CD4-positive, alpha-beta memory T cell (primary cell): ENCODE results near the gene SORL1. TPM values are rescaled to one million over a fixed set of nuclear protein-coding genes. Genes with fewer than 3 reads are reported as not detected.

Experiments used
- CTCF ChIA-PET: fragments of 350-600 bp; sonication (Branson Sonifier 250); formaldehyde crosslinking; loops from one replicate; lab custom pipeline; 2021; ENCODE audit warnings: inconsistent platforms; ENCODE audit not compliant: partially characterized antibody; lab: Charles Lee
- POLR2A ChIA-PET: fragments of 350-600 bp; sonication (Branson Sonifier 250); formaldehyde crosslinking; loops from one replicate; lab custom pipeline; 2021; ENCODE audit not compliant: partially characterized antibody; lab: Charles Lee
- DNase-seq, 5 donors: peaks; one replicate each; pipeline versions ENCODE4 v3.0.0 to v3.0.0-alpha.2; 2020 to 2022; ENCODE audit warnings: mixed read lengths in 1 of 5
- H3K27ac ChIP-seq: one replicate; pipeline ENCODE4 v1.7.0; 2013; ENCODE audit warnings: low read depth, low read length
- H3K27me3 ChIP-seq: 2 replicates; pipeline ENCODE4 v1.7.0; 2013; ENCODE audit warnings: mild to moderate bottlenecking, low read length, moderate library complexity; ENCODE audit not compliant: insufficient read depth
- H3K36me3 ChIP-seq: 2 replicates; pipeline ENCODE4 v1.7.0; 2013; ENCODE audit warnings: mild to moderate bottlenecking, low read length, moderate library complexity; ENCODE audit not compliant: insufficient read depth
- H3K4me1 ChIP-seq: 2 replicates; pipeline ENCODE4 v1.7.0; 2013; ENCODE audit warnings: mild to moderate bottlenecking, low read length, moderate library complexity; ENCODE audit not compliant: insufficient read depth
- H3K4me3 ChIP-seq, 2 donors: one replicate each; pipeline ENCODE4 v1.7.0; 2013; ENCODE audit warnings: low read length in 2 of 2, mild to moderate bottlenecking in 1 of 2
- H3K9me3 ChIP-seq, 2 donors: one replicate each; pipeline ENCODE4 v1.7.0; 2013; ENCODE audit warnings: low read length in 2 of 2, control low read depth in 1 of 2; ENCODE audit not compliant: control insufficient read depth in 1 of 2
- H3K27ac Mint-ChIP-seq, 7 donors: one replicate each; pipeline ENCODE4 v1.8.0; 2020 to 2021; ENCODE audit warnings: mixed read lengths in 7 of 7, mild to moderate bottlenecking in 6 of 7, inconsistent platforms in 3 of 7, moderate library complexity in 3 of 7
- H3K27me3 Mint-ChIP-seq, 2 donors: one replicate each; pipeline ENCODE4 v1.8.0; 2020 to 2021; ENCODE audit warnings: mixed read lengths in 2 of 2
- H3K36me3 Mint-ChIP-seq, 2 donors: one replicate each; pipeline ENCODE4 v1.8.0; 2020 to 2021; ENCODE audit warnings: mixed read lengths in 2 of 2, inconsistent platforms in 1 of 2, mild to moderate bottlenecking in 1 of 2
- H3K4me1 Mint-ChIP-seq, 4 donors: one replicate each; pipeline ENCODE4 v1.8.0; 2020 to 2021; ENCODE audit warnings: mixed read lengths in 4 of 4, mild to moderate bottlenecking in 1 of 4
- H3K4me3 Mint-ChIP-seq, 8 donors: one replicate each; pipeline ENCODE4 v1.8.0; 2020 to 2021; ENCODE audit warnings: mixed read lengths in 8 of 8, mild to moderate bottlenecking in 7 of 8, moderate library complexity in 6 of 8, inconsistent platforms in 3 of 8
- H3K9me3 Mint-ChIP-seq, 8 donors: one replicate each; pipeline ENCODE4 v1.8.0; 2020 to 2021; ENCODE audit warnings: mixed read lengths in 8 of 8, mild to moderate bottlenecking in 5 of 8, inconsistent platforms in 3 of 8, moderate library complexity in 1 of 8
- intact Hi-C: fragments of 100-400 bp; cut with micrococcal nuclease; formaldehyde crosslinking; loops from one replicate; pipeline ENCODE4 v1.15.1; 2023
- polyA plus RNA-seq, 2 donors: library from polyadenylated mRNA; unstranded; fragments of 300-500 nt; fragmentation: Illumina TruSeq; gene quantifications; one replicate each; pipeline ENCODE4 v1.2.3, GENCODE V29; 2021
- total RNA-seq, 2 experiments: library from RNA; stranded (reverse); gene quantifications; one replicate each; pipeline ENCODE4 v1.2.3, GENCODE V29; 2021

The SORL1 gene
- total and polyA plus RNA-seq, 4 experiments from 2014 or later: 159 to 660 (median 446) TPM

DNA sequence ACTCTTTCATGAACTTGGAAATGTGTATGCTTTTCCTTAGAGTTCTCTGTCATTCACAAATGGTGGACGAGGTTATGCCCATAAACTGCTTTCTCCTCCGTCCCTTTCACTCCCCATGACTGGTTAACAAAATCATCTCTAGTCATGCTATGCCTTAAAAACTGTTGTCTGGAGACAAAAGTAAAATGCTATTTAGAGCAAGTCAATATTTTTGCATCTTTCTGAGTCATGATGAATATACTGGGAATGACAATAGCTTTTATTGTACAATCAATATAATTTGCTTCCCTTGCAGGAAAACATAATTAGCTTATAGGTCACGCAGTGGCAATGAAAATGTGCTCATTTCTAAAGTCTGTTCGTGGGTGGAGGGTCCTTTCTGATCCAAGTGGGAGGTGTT is 217.3 kb downstream of the SORL1 start:
- no peaks in the 10 kb centered on the region for H3K4me1 Mint-ChIP-seq
- CTCF ChIA-PET: interaction anchor here (1.1 kb wide), 1 partner anchor 15 kb away, joined by 3 read pairs; no protein-coding TSS in a partner anchor
- H3K4me1 ChIP-seq: no peaks in the 10 kb centered on the region
- no peaks in the 10 kb centered on the region for H3K27me3 Mint-ChIP-seq
- no peak overlapping the region for H3K27ac ChIP-seq
- no peak overlapping the region for H3K27ac Mint-ChIP-seq
- no peak overlapping the region for H3K4me3 Mint-ChIP-seq
- no peaks in the 10 kb centered on the region for H3K27me3 ChIP-seq
- no peaks in the 10 kb centered on the region for H3K36me3 Mint-ChIP-seq
- H3K9me3 Mint-ChIP-seq: no peaks in the 10 kb centered on the region
- H3K36me3 ChIP-seq: no peaks in the 10 kb centered on the region
- DNase-seq: no peak
- intact Hi-C loops: no loop called here
- no peaks in the 10 kb centered on the region for H3K9me3 ChIP-seq
- POLR2A ChIA-PET: no interaction called here
- no peak overlapping the region for H3K4me3 ChIP-seq

DNA sequence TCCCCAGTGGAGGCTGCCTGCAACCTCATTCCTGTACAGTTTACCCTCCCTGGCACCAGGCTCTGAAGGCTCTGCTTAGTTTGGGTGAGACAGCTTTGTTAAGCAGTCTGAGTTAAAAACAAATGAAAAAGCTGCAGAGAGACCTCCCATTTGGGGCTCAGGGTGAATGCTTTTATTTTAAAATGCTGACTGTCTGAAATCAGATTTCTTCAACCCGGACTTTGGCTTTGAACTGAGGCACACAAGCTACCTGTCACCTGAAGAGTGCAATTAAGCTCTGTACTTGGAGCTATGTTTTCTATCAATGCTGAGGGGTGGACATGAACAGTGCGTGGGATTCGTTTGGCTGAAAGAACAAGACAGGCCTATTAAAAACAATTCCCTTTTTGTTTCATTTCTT is 218.2 kb downstream of the SORL1 start:
- H3K4me1 Mint-ChIP-seq: no peaks in the 10 kb centered on the region
- no peaks in the 10 kb centered on the region for H3K27me3 Mint-ChIP-seq
- Histone ChIP-seq H3K36me3 (no peaks in the 10 kb centered on the region), H3K4me3 (no peak overlapping the region), H3K4me1 (no peaks in the 10 kb centered on the region), H3K27ac (no peak overlapping the region), H3K9me3 (no peaks in the 10 kb centered on the region), H3K27me3 (no peaks in the 10 kb centered on the region)
- no peaks in the 10 kb centered on the region for H3K36me3 Mint-ChIP-seq
- no peak overlapping the region for H3K27ac Mint-ChIP-seq
- ChIA-PET POLR2A (no interaction called here), CTCF (interaction anchor here (1.0 to 1.1 kb wide), 2 partner anchors 15 to 17 kb away, joined by 3 read pairs; no protein-coding TSS in a partner anchor)
- no peak overlapping the region for H3K4me3 Mint-ChIP-seq
- H3K9me3 Mint-ChIP-seq: no peaks in the 10 kb centered on the region
- intact Hi-C loops: no loop called here
- DNase-seq: no peak

DNA sequence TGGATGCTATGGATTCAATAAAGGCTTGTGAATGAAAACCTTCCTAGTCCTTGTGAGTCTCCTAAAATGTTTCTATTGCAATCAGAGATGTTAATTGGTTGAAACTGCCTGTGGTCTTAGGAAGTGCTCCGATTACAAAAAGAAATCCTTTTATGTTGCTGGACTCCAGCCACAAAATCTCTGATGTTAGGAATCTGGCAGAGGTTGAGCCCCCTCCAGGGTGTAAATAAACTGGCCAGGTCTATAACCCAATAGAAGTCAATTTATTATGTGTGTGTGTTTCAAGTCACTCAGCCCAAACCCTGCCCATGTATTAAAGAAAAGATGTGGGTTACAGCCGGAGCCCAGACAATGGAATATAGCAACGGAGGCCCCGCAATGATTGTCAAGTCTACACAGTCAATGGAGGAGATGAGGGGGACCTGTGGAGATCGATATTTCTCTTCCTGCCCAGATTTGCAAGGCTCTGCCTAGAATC is 218.7 kb downstream of the SORL1 start:
- H3K27me3 ChIP-seq: no peaks in the 10 kb centered on the region
- Mint-ChIP-seq H3K27ac (no peak overlapping the region), H3K36me3 (no peaks in the 10 kb centered on the region), H3K4me1 (no peaks in the 10 kb centered on the region), H3K27me3 (no peaks in the 10 kb centered on the region), H3K9me3 (no peaks in the 10 kb centered on the region), H3K4me3 (no peak overlapping the region)
- H3K36me3 ChIP-seq: no peaks in the 10 kb centered on the region
- no peaks in the 10 kb centered on the region for H3K4me1 ChIP-seq
- H3K9me3 ChIP-seq: no peaks in the 10 kb centered on the region
- intact Hi-C loops: no loop called here
- no peak overlapping the region for H3K27ac ChIP-seq
- no peak for DNase-seq
- CTCF ChIA-PET: interaction anchor here (1.0 kb wide), 1 partner anchor 17 kb away, joined by 3 read pairs; no protein-coding TSS in a partner anchor
- POLR2A ChIA-PET: no interaction called here
- no peak overlapping the region for H3K4me3 ChIP-seq

DNA sequence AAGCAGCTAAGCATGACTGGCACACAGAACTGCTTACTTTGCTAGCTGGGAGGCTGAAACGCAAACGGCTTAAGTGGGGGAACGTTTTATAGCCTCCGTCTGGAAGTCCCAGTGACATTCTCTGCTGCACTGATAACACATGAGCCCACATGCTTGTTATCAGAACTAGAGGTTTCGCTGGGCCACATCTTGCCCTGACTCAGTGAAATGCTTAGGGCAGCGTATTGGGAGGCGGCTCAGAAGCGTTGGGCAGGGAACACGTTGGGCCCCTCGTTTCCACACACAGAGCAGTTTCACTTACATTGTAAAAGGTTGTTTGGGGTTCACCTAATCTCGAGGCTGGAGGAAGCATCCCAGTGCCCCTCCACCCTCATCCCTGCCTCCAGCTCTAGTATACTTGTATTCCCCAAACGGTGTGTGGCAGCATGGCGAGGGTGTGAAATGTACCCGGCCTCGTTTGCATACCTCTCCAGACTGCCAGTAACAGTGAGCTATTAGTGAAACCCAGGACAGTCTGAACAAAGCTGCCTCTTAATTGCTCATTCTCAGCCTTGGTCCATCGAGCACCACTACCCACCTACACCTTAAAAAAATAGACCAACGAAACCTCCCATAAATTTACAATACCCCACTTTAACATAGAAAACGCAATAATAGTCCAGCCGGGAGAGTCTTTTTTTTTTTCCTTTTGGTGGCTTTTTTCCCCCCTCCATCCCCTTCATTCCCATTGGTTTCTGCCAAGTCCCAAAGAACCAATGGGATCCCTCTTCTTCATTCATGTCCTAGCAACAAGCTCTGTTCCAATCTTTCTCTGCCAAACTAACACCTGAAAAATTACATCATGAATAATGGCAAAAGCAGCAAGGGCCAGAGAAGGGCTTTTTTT is 219.4 kb downstream of the SORL1 start:
- Histone ChIP-seq H3K27me3 (no peaks in the 10 kb centered on the region), H3K4me3 (no peak overlapping the region), H3K27ac (no peak overlapping the region), H3K4me1 (no peaks in the 10 kb centered on the region), H3K9me3 (no peaks in the 10 kb centered on the region), H3K36me3 (no peaks in the 10 kb centered on the region)
- Mint-ChIP-seq H3K27me3 (no peaks in the 10 kb centered on the region), H3K36me3 (no peaks in the 10 kb centered on the region), H3K27ac (no peak overlapping the region), H3K9me3 (no peaks in the 10 kb centered on the region), H3K4me1 (no peaks in the 10 kb centered on the region), H3K4me3 (no peak overlapping the region)
- no peak for DNase-seq
- ChIA-PET CTCF (no interaction called here), POLR2A (no interaction called here)
- intact Hi-C loops: no loop called here

DNA sequence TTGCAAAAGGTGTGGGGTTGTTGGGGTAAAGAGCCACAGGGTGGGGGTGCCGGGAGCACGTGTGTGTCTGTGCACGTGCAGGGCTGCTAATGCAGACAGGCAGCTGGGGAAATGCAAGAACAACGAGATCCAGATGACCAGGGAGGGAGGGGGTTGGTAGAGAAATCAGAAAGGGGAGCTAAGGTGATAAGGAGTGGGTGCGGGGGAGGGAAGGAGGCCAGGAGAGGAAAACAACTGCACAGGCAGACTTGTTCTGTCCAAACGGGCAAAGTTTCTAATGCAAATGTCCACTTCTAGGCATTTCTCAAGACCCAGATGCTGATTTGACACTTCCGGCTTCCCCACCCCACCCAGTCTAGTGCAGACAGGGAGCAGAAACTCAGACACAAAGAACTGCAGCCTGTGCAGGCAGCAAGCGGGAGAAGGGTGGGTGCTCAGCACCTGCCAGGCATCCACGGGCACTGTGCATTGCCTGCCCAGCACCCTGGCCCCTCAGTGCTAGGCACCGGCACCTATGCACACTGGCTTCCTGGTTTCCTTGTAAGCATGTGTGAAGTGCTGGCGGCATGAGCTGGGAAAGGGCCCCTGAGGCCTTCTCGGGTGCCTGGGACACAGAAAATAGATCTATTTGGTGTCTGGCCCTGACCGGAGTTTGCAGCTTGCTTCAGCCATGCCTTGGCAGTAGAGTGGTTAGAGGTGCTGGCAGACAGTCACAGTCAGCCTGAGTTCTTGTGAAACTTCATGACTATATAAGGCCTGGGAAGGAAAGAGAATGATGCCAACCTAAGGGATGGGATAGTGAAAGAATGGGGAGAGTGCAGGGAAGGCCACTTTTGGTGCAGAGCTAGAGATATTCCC is 220.7 kb downstream of the SORL1 start:
- no peak for DNase-seq
- H3K27me3 Mint-ChIP-seq: no peaks in the 10 kb centered on the region
- CTCF ChIA-PET: no interaction called here
- H3K36me3 Mint-ChIP-seq: no peaks in the 10 kb centered on the region
- no peaks in the 10 kb centered on the region for H3K4me1 ChIP-seq
- H3K27me3 ChIP-seq: no peaks in the 10 kb centered on the region
- H3K9me3 Mint-ChIP-seq: peaks cover 0 to 2% (median 0%) of the 10 kb centered on the region in 8 donors
- POLR2A ChIA-PET: no interaction called here
- no peak overlapping the region for H3K4me3 Mint-ChIP-seq
- no peak overlapping the region for H3K27ac ChIP-seq
- no peaks in the 10 kb centered on the region for H3K4me1 Mint-ChIP-seq
- no peaks in the 10 kb centered on the region for H3K9me3 ChIP-seq
- intact Hi-C loops: no loop called here
- no peaks in the 10 kb centered on the region for H3K36me3 ChIP-seq
- H3K27ac Mint-ChIP-seq: peak overlapping the region in 1 of 7 donors; percentile 61
- H3K4me3 ChIP-seq: no peak overlapping the region

DNA sequence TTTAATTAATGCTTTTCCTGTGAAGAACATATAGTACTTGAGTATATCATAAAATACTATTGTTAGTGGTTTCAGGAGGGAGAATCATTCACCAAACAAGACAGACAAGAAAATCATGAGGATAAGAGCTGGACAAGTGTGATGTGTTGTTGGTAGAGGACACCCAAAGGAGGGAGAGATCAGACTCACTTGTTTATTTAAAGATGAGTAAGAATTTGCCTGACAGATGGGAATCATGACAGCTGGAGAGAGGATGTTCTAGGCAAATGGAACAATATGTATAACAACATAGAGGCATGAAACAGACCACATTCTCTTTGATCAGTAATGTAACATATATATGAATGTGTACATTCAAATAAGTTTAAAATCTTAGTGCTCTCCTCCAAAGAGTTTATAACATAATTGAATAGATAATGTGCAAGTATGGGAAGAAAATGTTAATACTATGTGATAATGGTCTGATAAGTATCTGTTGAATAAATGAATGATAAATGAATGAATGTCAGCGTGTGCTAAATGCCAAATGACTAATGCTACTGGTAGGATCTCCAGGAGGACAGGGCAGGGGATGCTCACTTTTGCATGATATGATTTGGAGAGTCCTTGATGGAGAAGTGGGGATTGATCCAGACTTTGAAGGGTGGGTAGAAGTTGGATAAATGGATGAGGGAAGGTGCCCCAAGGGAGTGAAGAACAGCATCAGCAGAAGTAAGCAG is 229.6 kb downstream of the SORL1 start:
- Mint-ChIP-seq H3K27me3 (peaks cover 5% of the 10 kb centered on the region in 2 donors), H3K9me3 (peaks cover 0 to 10% (median 2%) of the 10 kb centered on the region in 8 donors), H3K4me1 (no peaks in the 10 kb centered on the region), H3K27ac (peak overlapping the region in 1 of 7 donors; percentile 76), H3K4me3 (no peak overlapping the region), H3K36me3 (peaks cover 0 to 5% of the 10 kb centered on the region in 2 donors)
- ChIA-PET POLR2A (no interaction called here), CTCF (no interaction called here)
- H3K4me3 ChIP-seq: no peak overlapping the region
- intact Hi-C loops: no loop called here
- DNase-seq: no peak
- no peak overlapping the region for H3K27ac ChIP-seq
- no peaks in the 10 kb centered on the region for H3K4me1 ChIP-seq
- no peaks in the 10 kb centered on the region for H3K27me3 ChIP-seq
- H3K9me3 ChIP-seq: no peaks in the 10 kb centered on the region
- no peaks in the 10 kb centered on the region for H3K36me3 ChIP-seq
